ENCODE measurements around the gene CEP112.
"Not testable (repeated sequence)": the region's sequence is repeated elsewhere in the genome, so short reads cannot be mapped to it uniquely, and the experiment has no call there.

- TF ChIP-seq CTCF, POLR2A (IDR thresholded peaks at IDR 0.05): not testable (repeated sequence)
Observed at GRCh38 chr17:65826577-65826976, 365.4 kb downstream of the CEP112 start.
